Esophagus (tissue), 2 donors: ENCODE measurements around the gene TSPAN9. TPM values are rescaled to one million over a fixed set of nuclear protein-coding genes. Genes with fewer than 3 reads are reported as not detected.

ENCODE experiments used
- H3K27ac ChIP-seq, 2 donors: one replicate each; pipeline ENCODE4 v1.5.1; 2013; ENCODE audit warnings: low read depth in 2 of 2, mild to moderate bottlenecking in 2 of 2, inconsistent platforms in 1 of 2, low read length in 1 of 2, moderate library complexity in 1 of 2
- H3K27me3 ChIP-seq, 2 donors: one replicate each; pipeline ENCODE4 v1.6.1; 2013; ENCODE audit warnings: low read length in 2 of 2, control low read depth in 1 of 2, mild to moderate bottlenecking in 1 of 2; ENCODE audit not compliant: insufficient read depth in 2 of 2, control insufficient read depth in 1 of 2
- H3K36me3 ChIP-seq, 2 donors: one replicate each; pipeline ENCODE4 v1.6.1; 2013; ENCODE audit warnings: low read length in 1 of 2; ENCODE audit not compliant: control insufficient read depth in 2 of 2, insufficient read depth in 2 of 2
- H3K4me1 ChIP-seq, 2 donors: one replicate each; pipeline ENCODE4 v1.6.1; 2013; ENCODE audit warnings: low read length in 1 of 2; ENCODE audit not compliant: control insufficient read depth in 2 of 2, insufficient read depth in 2 of 2
- H3K4me3 ChIP-seq, 2 donors: one replicate each; pipeline ENCODE4 v1.5.1; 2013; ENCODE audit warnings: low read length in 2 of 2, mild to moderate bottlenecking in 2 of 2, low read depth in 1 of 2, moderate library complexity in 1 of 2
- H3K9me3 ChIP-seq, 2 donors: one replicate each; pipeline ENCODE4 v1.6.1; 2013; ENCODE audit warnings: mild to moderate bottlenecking in 2 of 2, low read depth in 1 of 2, low read length in 1 of 2, moderate library complexity in 1 of 2; ENCODE audit not compliant: control insufficient read depth in 2 of 2, insufficient read depth in 1 of 2
- WGBS, 2 donors: extraction: QIAGEN DNeasy Blood & Tissue Kit; methylation state at CpG; one replicate each; pipeline ENCODE4 v1.1.7; 2013; 5-methylcytosine and 5-hydroxymethylcytosine counted together
- polyA plus RNA-seq, 2 donors: library from polyadenylated mRNA; stranded (reverse); fragments of 200-250 nt; gene quantifications; one replicate each; pipeline ENCODE4 v1.2.3, GENCODE V29; 2013
- donor health status: healthy with polysubstance abuse.
- donor health status: Bipolar disorder and iron deficiency.

Gene TSPAN9
- polyA plus RNA-seq, 2 donors = 8.2 to 9.2 TPM

GRCh38 chr12:3071107-3071506, 6.1 kb upstream of the TSPAN9 start:
- no peaks in the 10 kb centered on the region for H3K9me3 ChIP-seq
- H3K4me3 ChIP-seq = no peak overlapping the region
- H3K27me3 ChIP-seq = no peaks in the 10 kb centered on the region
- WGBS, 2 donors = 84 to 95% methylated on average over 8 of the region's 8 CpGs
- no peaks in the 10 kb centered on the region for H3K4me1 ChIP-seq
- no peak overlapping the region for H3K27ac ChIP-seq
- no peaks in the 10 kb centered on the region for H3K36me3 ChIP-seq

GRCh38 chr12:3071710-3072109, 5.5 kb upstream of the TSPAN9 start:
- H3K27me3 ChIP-seq = no peaks in the 10 kb centered on the region

GRCh38 chr12:3073438-3074250, 3.5 kb upstream of the TSPAN9 start:
- no peak overlapping the region for H3K27ac ChIP-seq

More at GRCh38 chr12:3071710-3072109, 5.5 kb upstream of the TSPAN9 start:
- Histone ChIP-seq H3K4me1 (no peaks in the 10 kb centered on the region), H3K4me3 (no peak overlapping the region), H3K27ac (no peak overlapping the region), H3K36me3 (no peaks in the 10 kb centered on the region), H3K9me3 (no peaks in the 10 kb centered on the region)
- 94 to 95% methylated on average over 25 of the region's 25 CpGs for WGBS, 2 donors

GRCh38 chr12:3075315-3075714, 1.9 kb upstream of the TSPAN9 start:
- Histone ChIP-seq H3K4me1 (peaks cover 0 to 3% of the 10 kb centered on the region in 2 donors), H3K27ac (no peak overlapping the region), H3K27me3 (no peaks in the 10 kb centered on the region), H3K36me3 (no peaks in the 10 kb centered on the region), H3K4me3 (no peak overlapping the region), H3K9me3 (no peaks in the 10 kb centered on the region)
- WGBS, 2 donors = 77 to 78% methylated on average over 6 of the region's 6 CpGs

More at GRCh38 chr12:3073438-3074250, 3.5 kb upstream of the TSPAN9 start:
- 9 to 14% methylated on average over 13 of the region's 13 CpGs for WGBS, 2 donors
- H3K27me3 ChIP-seq = no peaks in the 10 kb centered on the region
- peaks cover 0 to 3% of the 10 kb centered on the region in 2 donors for H3K4me1 ChIP-seq
- H3K4me3 ChIP-seq = no peak overlapping the region
- no peaks in the 10 kb centered on the region for H3K9me3 ChIP-seq
- no peaks in the 10 kb centered on the region for H3K36me3 ChIP-seq

GRCh38 chr12:3077572-3078081, 448 bp downstream of the TSPAN9 start:
- no peaks in the 10 kb centered on the region for H3K27me3 ChIP-seq
- no peaks in the 10 kb centered on the region for H3K9me3 ChIP-seq
- 1 to 2% methylated on average over 18 to 32 of the region's 32 CpGs for WGBS, 2 donors
- H3K36me3 ChIP-seq = no peaks in the 10 kb centered on the region
- H3K4me3 ChIP-seq = peak overlapping the region; percentile 65 to 81
- H3K27ac ChIP-seq = peak overlapping the region; percentile 67 to 87
- H3K4me1 ChIP-seq = peaks cover 2 to 6% of the 10 kb centered on the region in 2 donors

GRCh38 chr12:3078086-3078820, 1.1 kb downstream of the TSPAN9 start:
- peak overlapping the region in 1 of 2 donors; percentile 81 for H3K4me3 ChIP-seq
- no peak overlapping the region for H3K27ac ChIP-seq
- H3K4me1 ChIP-seq = peaks cover 2 to 6% of the 10 kb centered on the region in 2 donors
- no peaks in the 10 kb centered on the region for H3K36me3 ChIP-seq
- H3K27me3 ChIP-seq = no peaks in the 10 kb centered on the region
- H3K9me3 ChIP-seq = no peaks in the 10 kb centered on the region
- WGBS, 2 donors = 37 to 50% methylated on average over 10 of the region's 10 CpGs

- 61 to 67% methylated on average over 9 of the region's 9 CpGs for WGBS, 2 donors
- Histone ChIP-seq H3K4me1 (peaks cover 2 to 11% of the 10 kb centered on the region in 2 donors), H3K27ac (peak overlapping the region in 1 of 2 donors; percentile 6), H3K4me3 (no peak overlapping the region), H3K36me3 (no peaks in the 10 kb centered on the region), H3K27me3 (no peaks in the 10 kb centered on the region), H3K9me3 (no peaks in the 10 kb centered on the region)
Measured at GRCh38 chr12:3081091-3081490, 3.9 kb downstream of the TSPAN9 start.

- Histone ChIP-seq H3K36me3 (no peaks in the 10 kb centered on the region), H3K9me3 (no peaks in the 10 kb centered on the region), H3K4me1 (peaks cover 2 to 11% of the 10 kb centered on the region in 2 donors), H3K27ac (no peak overlapping the region), H3K4me3 (no peak overlapping the region), H3K27me3 (no peaks in the 10 kb centered on the region)
- 58 to 70% methylated on average over 7 of the region's 7 CpGs for WGBS, 2 donors
Measured at GRCh38 chr12:3081886-3082285, 4.7 kb downstream of the TSPAN9 start.

- Histone ChIP-seq H3K4me1 (peaks cover 2 to 11% of the 10 kb centered on the region in 2 donors), H3K27ac (peak overlapping the region; percentile 17), H3K27me3 (no peaks in the 10 kb centered on the region), H3K36me3 (no peaks in the 10 kb centered on the region), H3K4me3 (no peak overlapping the region), H3K9me3 (no peaks in the 10 kb centered on the region)
- 71 to 75% methylated on average over 6 of the region's 6 CpGs for WGBS, 2 donors
Measured at GRCh38 chr12:3083241-3083920, 6.2 kb downstream of the TSPAN9 start.
